Breast epithelium (tissue), 4 donors: Measurements from ENCODE around the gene VPS9D1. TPM values are rescaled to one million over a fixed set of nuclear protein-coding genes. Genes with fewer than 3 reads are reported as not detected.

Experiments
- DNase-seq, 2 donors: peaks; one replicate each; pipeline ENCODE4 v3.0.0-alpha.2; 2019; ENCODE audit warnings: low spot score in 2 of 2
- H3K27ac ChIP-seq, 2 donors: fragments of 200-600 bp; sonication (generic) in 1 of 2; one replicate each; pipeline ENCODE4 v1.5.1; 2016 to 2019; ENCODE audit warnings: mild to moderate bottlenecking in 1 of 2
- H3K27me3 ChIP-seq, 2 donors: fragments of 200-600 bp; sonication (generic) in 1 of 2; one replicate each; pipeline versions ENCODE4 v1.5.1 to v1.6.0; 2017 to 2019; ENCODE audit warnings: control low read depth in 1 of 2, mild to moderate bottlenecking in 1 of 2
- H3K36me3 ChIP-seq: fragments of 200-600 bp; one replicate; pipeline ENCODE4 v1.5.1; 2019
- H3K4me1 ChIP-seq, 2 donors: fragments of 200-600 bp; sonication (generic); one replicate each; pipeline ENCODE4 v1.5.1; 2016 to 2019; ENCODE audit warnings: control low read depth in 1 of 2
- H3K4me3 ChIP-seq, 3 donors: fragments of 200-600 bp; sonication (generic); 1 replicate in 2 of 3; 2 replicates in 1 of 3; pipeline ENCODE4 v1.5.1; 2016 to 2019; ENCODE audit warnings: mild to moderate bottlenecking in 3 of 3, moderate library complexity in 2 of 3
- H3K9me3 ChIP-seq, 2 donors: fragments of 200-600 bp; sonication (generic) in 1 of 2; one replicate each; pipeline ENCODE4 v1.5.1; 2016 to 2019; ENCODE audit warnings: control low read depth in 1 of 2
- CTCF ChIP-seq, 3 donors: fragments of 450-650 bp; IDR thresholded peaks; one replicate each; pipeline ENCODE4 v1.5.1; 2016 to 2017; ENCODE audit warnings: antibody characterized with exemption in 3 of 3, mild to moderate bottlenecking in 3 of 3, moderate library complexity in 3 of 3
- POLR2A ChIP-seq: fragments of 450-650 bp; IDR thresholded peaks from one replicate; pipeline ENCODE4 v1.6.1; 2016; ENCODE audit warnings: antibody characterized with exemption, mild to moderate bottlenecking, moderate library complexity
- POLR2AphosphoS5 ChIP-seq, 3 donors: sonication (generic); formaldehyde crosslinking; IDR thresholded peaks; one replicate each; pipeline ENCODE4 v1.6.1; 2017; ENCODE audit warnings: antibody characterized with exemption in 3 of 3
- intact Hi-C: fragments of 100-400 bp; cut with DNase I; formaldehyde crosslinking; loops from one replicate; pipeline ENCODE4 v1.15.1; 2023; ENCODE audit warnings: low total_unique reads
- total RNA-seq, 3 donors: library from RNA; depleted of rRNA; stranded (reverse); fragments of >200 nt; gene quantifications; one replicate each; pipeline ENCODE4 v1.1.0, GENCODE V29; 2016

The VPS9D1 gene
- total RNA-seq, 3 donors from 2014 or later, result 4.8 to 6.6 (median 5.4) TPM

GRCh38 chr16:89759746-89760340 lies 39.1 kb upstream of the VPS9D1 start:
- Histone ChIP-seq H3K4me1 (no peaks in the 10 kb centered on the region), H3K27ac (no peak overlapping the region), H3K36me3 (no peaks in the 10 kb centered on the region), H3K9me3 (no peaks in the 10 kb centered on the region), H3K27me3 (no peaks in the 10 kb centered on the region), H3K4me3 (no peak overlapping the region)
- no peak for DNase-seq
- no peak for TF ChIP-seq POLR2AphosphoS5 (IDR thresholded peaks at IDR 0.05)
- TF ChIP-seq CTCF (IDR thresholded peaks at IDR 0.05), result no peak
- no peak for TF ChIP-seq POLR2A
- intact Hi-C loops, result no loop called here

- Histone ChIP-seq H3K27me3 (no peaks in the 10 kb centered on the region), H3K36me3 (no peaks in the 10 kb centered on the region), H3K4me1 (no peaks in the 10 kb centered on the region), H3K27ac (no peak overlapping the region), H3K4me3 (no peak overlapping the region), H3K9me3 (no peaks in the 10 kb centered on the region)
- TF ChIP-seq POLR2A, result no peak
- TF ChIP-seq POLR2AphosphoS5 (IDR thresholded peaks at IDR 0.05), result no peak
- no peak for TF ChIP-seq CTCF (IDR thresholded peaks at IDR 0.05)
- intact Hi-C loops, result no loop called here
- no peak for DNase-seq
These were observed 28.9 kb upstream of the VPS9D1 start for GRCh38 chr16:89749637-89750036.

GRCh38 chr16:89748921-89749320 lies 28.2 kb upstream of the VPS9D1 start:
- TF ChIP-seq POLR2A, result no peak
- H3K27me3 ChIP-seq, result no peaks in the 10 kb centered on the region
- DNase-seq, result no peak
- H3K27ac ChIP-seq, result no peak overlapping the region
- no peaks in the 10 kb centered on the region for H3K9me3 ChIP-seq
- no peaks in the 10 kb centered on the region for H3K36me3 ChIP-seq
- H3K4me1 ChIP-seq, result no peaks in the 10 kb centered on the region
- intact Hi-C loops, result no loop called here
- no peak overlapping the region for H3K4me3 ChIP-seq

GRCh38 chr16:89748076-89748475 lies 27.4 kb upstream of the VPS9D1 start:
- intact Hi-C loops, result no loop called here
- H3K27ac ChIP-seq, result no peak overlapping the region
- no peak overlapping the region for H3K4me3 ChIP-seq
- H3K27me3 ChIP-seq, result no peaks in the 10 kb centered on the region
- no peaks in the 10 kb centered on the region for H3K4me1 ChIP-seq
- no peaks in the 10 kb centered on the region for H3K9me3 ChIP-seq
- no peaks in the 10 kb centered on the region for H3K36me3 ChIP-seq
- no peak for DNase-seq
- TF ChIP-seq POLR2A, result no peak
- TF ChIP-seq CTCF (IDR thresholded peaks at IDR 0.05), result no peak
- TF ChIP-seq POLR2AphosphoS5 (IDR thresholded peaks at IDR 0.05), result no peak

GRCh38 chr16:89746043-89746442 lies 25.3 kb upstream of the VPS9D1 start:
- TF ChIP-seq POLR2AphosphoS5 (IDR thresholded peaks at IDR 0.05) (no peak), CTCF (IDR thresholded peaks at IDR 0.05) (no peak), POLR2A (no peak)
- H3K27ac ChIP-seq, result no peak overlapping the region
- no peak overlapping the region for H3K4me3 ChIP-seq
- no peak for DNase-seq
- no peaks in the 10 kb centered on the region for H3K36me3 ChIP-seq
- intact Hi-C loops, result no loop called here
- no peaks in the 10 kb centered on the region for H3K4me1 ChIP-seq
- H3K27me3 ChIP-seq, result no peaks in the 10 kb centered on the region
- H3K9me3 ChIP-seq, result no peaks in the 10 kb centered on the region

GRCh38 chr16:89744813-89745212 lies 24.1 kb upstream of the VPS9D1 start:
- no peaks in the 10 kb centered on the region for H3K36me3 ChIP-seq
- no peak for DNase-seq
- no peaks in the 10 kb centered on the region for H3K9me3 ChIP-seq
- no peak overlapping the region for H3K4me3 ChIP-seq
- intact Hi-C loops, result no loop called here
- TF ChIP-seq POLR2A (no peak), CTCF (IDR thresholded peaks at IDR 0.05) (no peak), POLR2AphosphoS5 (IDR thresholded peaks at IDR 0.05) (no peak)
- H3K27me3 ChIP-seq, result no peaks in the 10 kb centered on the region
- no peak overlapping the region for H3K27ac ChIP-seq
- H3K4me1 ChIP-seq, result no peaks in the 10 kb centered on the region
